Subcutaneous abdominal adipose tissue (tissue), 5 donors: ENCODE data around the gene SLCO2B1.

Experiments
- H3K27ac ChIP-seq: one replicate; pipeline ENCODE4 v1.7.0; 2013; ENCODE audit warnings: low read depth, mild to moderate bottlenecking, inconsistent platforms, low read length, moderate library complexity
- H3K27me3 ChIP-seq, 5 donors: one replicate each; pipeline ENCODE4 v1.7.0; 2013; ENCODE audit warnings: low read length in 5 of 5, inconsistent platforms in 1 of 5; ENCODE audit not compliant: control insufficient read depth in 5 of 5, insufficient read depth in 4 of 5
- H3K36me3 ChIP-seq, 5 donors: one replicate each; pipeline ENCODE4 v1.7.0; 2013; ENCODE audit warnings: low read length in 5 of 5; ENCODE audit not compliant: control insufficient read depth in 5 of 5, insufficient read depth in 5 of 5
- H3K4me1 ChIP-seq, 5 donors: one replicate each; pipeline ENCODE4 v1.7.0; 2013; ENCODE audit warnings: low read length in 5 of 5, mild to moderate bottlenecking in 3 of 5, moderate library complexity in 1 of 5; ENCODE audit not compliant: control insufficient read depth in 5 of 5, insufficient read depth in 5 of 5
- H3K4me3 ChIP-seq, 5 donors: one replicate each; pipeline ENCODE4 v1.7.0; 2013; ENCODE audit warnings: low read length in 5 of 5, low read depth in 1 of 5
- H3K9ac ChIP-seq, 5 donors: one replicate each; pipeline ENCODE4 v1.7.0; 2013; ENCODE audit warnings: low read length in 5 of 5, mild to moderate bottlenecking in 4 of 5, moderate library complexity in 3 of 5
- H3K9me3 ChIP-seq, 5 donors: one replicate each; pipeline ENCODE4 v1.7.0; 2013; ENCODE audit warnings: low read length in 5 of 5; ENCODE audit not compliant: control insufficient read depth in 5 of 5
- donor health status: healthy.
- donor health status: healthy.
- donor health status: healthy.
- donor health status: healthy.
- donor health status: healthy.

SLCO2B1 gene

GRCh38 chr11:75190652-75191329, 39.9 kb downstream of the SLCO2B1 start:
- H3K27me3 ChIP-seq, result no peaks in the 10 kb centered on the region
- H3K9ac ChIP-seq, result peak overlapping the region in 2 of 5 donors; percentile 1 to 38
- H3K9me3 ChIP-seq, result no peaks in the 10 kb centered on the region
- peaks cover 15 to 78% (median 69%) of the 10 kb centered on the region in 5 donors for H3K4me1 ChIP-seq
- H3K36me3 ChIP-seq, result peaks cover 0 to 28% (median 0%) of the 10 kb centered on the region in 5 donors
- H3K27ac ChIP-seq, result no peak overlapping the region
- H3K4me3 ChIP-seq, result peak overlapping the region in 2 of 5 donors; percentile 3 to 5

- Histone ChIP-seq H3K27ac (no peak overlapping the region), H3K9ac (peak overlapping the region in 2 of 5 donors; percentile 1 to 38), H3K4me3 (peak overlapping the region in 1 of 5 donors; percentile 5), H3K9me3 (no peaks in the 10 kb centered on the region), H3K27me3 (no peaks in the 10 kb centered on the region), H3K36me3 (peaks cover 0 to 30% (median 0%) of the 10 kb centered on the region in 5 donors), H3K4me1 (peaks cover 15 to 83% (median 74%) of the 10 kb centered on the region in 5 donors)
Observed at GRCh38 chr11:75191330-75191717, 40.4 kb downstream of the SLCO2B1 start.

- peaks cover 15 to 85% (median 79%) of the 10 kb centered on the region in 5 donors for H3K4me1 ChIP-seq
- H3K4me3 ChIP-seq, result no peak overlapping the region
- H3K9me3 ChIP-seq, result no peaks in the 10 kb centered on the region
- no peaks in the 10 kb centered on the region for H3K27me3 ChIP-seq
- H3K27ac ChIP-seq, result no peak overlapping the region
- peaks cover 0 to 28% (median 2%) of the 10 kb centered on the region in 5 donors for H3K36me3 ChIP-seq
- H3K9ac ChIP-seq, result peak overlapping the region in 1 of 5 donors; percentile 26
Observed at GRCh38 chr11:75193271-75193670, 42.4 kb downstream of the SLCO2B1 start.

GRCh38 chr11:75193711-75194110, 42.8 kb downstream of the SLCO2B1 start:
- Histone ChIP-seq H3K4me3 (peak overlapping the region in 1 of 5 donors; percentile 17), H3K27ac (no peak overlapping the region), H3K36me3 (peaks cover 0 to 28% (median 2%) of the 10 kb centered on the region in 5 donors), H3K9me3 (no peaks in the 10 kb centered on the region), H3K9ac (peak overlapping the region in 1 of 5 donors; percentile 26), H3K4me1 (peaks cover 15 to 85% (median 83%) of the 10 kb centered on the region in 5 donors), H3K27me3 (no peaks in the 10 kb centered on the region)

- H3K27ac ChIP-seq, result peak overlapping the region; percentile 84
- H3K4me3 ChIP-seq, result no peak overlapping the region
- H3K9me3 ChIP-seq, result no peaks in the 10 kb centered on the region
- peak overlapping the region in 2 of 5 donors; percentile 42 to 74 for H3K9ac ChIP-seq
- H3K27me3 ChIP-seq, result no peaks in the 10 kb centered on the region
- peaks cover 0 to 28% (median 2%) of the 10 kb centered on the region in 5 donors for H3K36me3 ChIP-seq
- H3K4me1 ChIP-seq, result peaks cover 15 to 85% (median 83%) of the 10 kb centered on the region in 5 donors
Observed at GRCh38 chr11:75194147-75194546, 43.2 kb downstream of the SLCO2B1 start.

- H3K9ac ChIP-seq, result peak overlapping the region; percentile 1 to 74 (median 42)
- peaks cover 0 to 27% (median 2%) of the 10 kb centered on the region in 5 donors for H3K36me3 ChIP-seq
- H3K27me3 ChIP-seq, result no peaks in the 10 kb centered on the region
- peak overlapping the region; percentile 84 for H3K27ac ChIP-seq
- no peaks in the 10 kb centered on the region for H3K9me3 ChIP-seq
- peaks cover 15 to 85% (median 81%) of the 10 kb centered on the region in 5 donors for H3K4me1 ChIP-seq
- H3K4me3 ChIP-seq, result peak overlapping the region in 1 of 5 donors; percentile 6
Observed at GRCh38 chr11:75195167-75195962, 44.5 kb downstream of the SLCO2B1 start.

- H3K9ac ChIP-seq, result peak overlapping the region in 1 of 5 donors; percentile 52
- H3K9me3 ChIP-seq, result no peaks in the 10 kb centered on the region
- H3K27ac ChIP-seq, result peak overlapping the region; percentile 84
- H3K27me3 ChIP-seq, result no peaks in the 10 kb centered on the region
- peaks cover 13 to 75% (median 70%) of the 10 kb centered on the region in 5 donors for H3K4me1 ChIP-seq
- no peak overlapping the region for H3K4me3 ChIP-seq
- peaks cover 0 to 24% (median 2%) of the 10 kb centered on the region in 5 donors for H3K36me3 ChIP-seq
Observed at GRCh38 chr11:75196426-75196825, 45.5 kb downstream of the SLCO2B1 start.

- H3K36me3 ChIP-seq, result peaks cover 0 to 32% (median 2%) of the 10 kb centered on the region in 5 donors
- no peak overlapping the region for H3K27ac ChIP-seq
- no peak overlapping the region for H3K4me3 ChIP-seq
- no peaks in the 10 kb centered on the region for H3K9me3 ChIP-seq
- no peaks in the 10 kb centered on the region for H3K27me3 ChIP-seq
- H3K9ac ChIP-seq, result no peak overlapping the region
- peaks cover 12 to 69% (median 61%) of the 10 kb centered on the region in 5 donors for H3K4me1 ChIP-seq
Observed at GRCh38 chr11:75197512-75198277, 46.8 kb downstream of the SLCO2B1 start.

- H3K27ac ChIP-seq, result no peak overlapping the region
- peaks cover 0 to 32% (median 2%) of the 10 kb centered on the region in 5 donors for H3K36me3 ChIP-seq
- H3K9me3 ChIP-seq, result no peaks in the 10 kb centered on the region
- H3K4me3 ChIP-seq, result no peak overlapping the region
- H3K4me1 ChIP-seq, result peaks cover 12 to 61% (median 54%) of the 10 kb centered on the region in 5 donors
- peaks cover 0 to 2% (median 0%) of the 10 kb centered on the region in 5 donors for H3K27me3 ChIP-seq
- no peak overlapping the region for H3K9ac ChIP-seq
Observed at GRCh38 chr11:75198278-75198973, 47.5 kb downstream of the SLCO2B1 start.
